ENCODE data around the gene TAS1R1. TPM values are rescaled to one million over a fixed set of nuclear protein-coding genes. Genes with fewer than 3 reads are reported as not detected.

The TAS1R1 gene
- total and polyA plus RNA-seq, 2 experiments from 2014 or later, result not detected

- in situ Hi-C loops (cut with MboI), result no loop called here
- 91 to 92% methylated on average over 11 of the region's 11 CpGs for WGBS, 2 experiments (ENCODE audit: low coverage in 1 of 2, low lambda C conversion rate in 2 of 2, missing lambda C conversion rate in 2 of 2)
- H3K79me2 ChIP-seq (ENCODE audit: insufficient read depth), result peaks cover 88% of the 10 kb centered on the region
Observed at GRCh38 chr1:6594977-6595740, 40.1 kb downstream of the TAS1R1 start.

DNA sequence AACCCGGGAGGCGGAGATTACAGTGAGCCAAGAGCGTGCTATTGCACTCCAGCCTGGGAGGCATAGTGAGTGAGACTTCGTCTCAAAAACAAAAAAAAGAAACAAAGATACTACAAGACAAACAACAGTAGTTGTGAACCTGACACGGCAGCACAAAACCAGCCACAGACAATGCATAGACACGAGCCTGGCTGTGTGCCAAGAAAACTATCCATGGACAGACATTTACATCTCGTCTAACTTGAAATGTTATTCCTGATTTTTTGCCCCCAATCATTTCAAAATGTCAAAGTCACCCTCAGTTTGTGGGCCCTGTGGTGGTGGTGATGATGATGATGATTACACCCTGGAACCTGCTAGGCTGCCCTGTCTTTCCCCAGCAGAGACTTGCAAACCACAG is 41.2 kb downstream of the TAS1R1 start:
- DNase-seq, result no peak
- H3K4me3 ChIP-seq, result no peak overlapping the region
- peaks cover 33% of the 10 kb centered on the region for H3K36me3 ChIP-seq (ENCODE audit: low read depth)
- 65 to 66% methylated on average over 7 of the region's 7 CpGs for WGBS, 2 experiments (ENCODE audit: low coverage in 1 of 2, low lambda C conversion rate in 2 of 2, missing lambda C conversion rate in 2 of 2)
- no peak overlapping the region for H2AFZ ChIP-seq
- no peak overlapping the region for H3K4me2 ChIP-seq (ENCODE audit: unreplicated experiment)
- no peak overlapping the region for H3K9ac ChIP-seq
- H3K4me1 ChIP-seq (ENCODE audit: insufficient read depth), result peaks cover 4% of the 10 kb centered on the region; the same call in 1 of the 2 replicates
- H3K27me3 ChIP-seq (replicated peaks; ENCODE audit: insufficient read depth), result no peaks in the 10 kb centered on the region
- no peak overlapping the region for H3K27ac ChIP-seq
- H3F3A ChIP-seq (ENCODE audit: insufficient read depth), result peaks cover 8% of the 10 kb centered on the region
- in situ Hi-C loops (cut with MboI), result no loop called here
- H3K9me2 ChIP-seq (ENCODE audit: insufficient read depth), result no peaks in the 10 kb centered on the region
- H3K9me3 ChIP-seq (ENCODE audit: low read depth), result no peaks in the 10 kb centered on the region
- H3K79me2 ChIP-seq (ENCODE audit: insufficient read depth), result peaks cover 98% of the 10 kb centered on the region
- TF ChIP-seq EZH2 (IDR thresholded peaks at IDR 0.05; ENCODE audit: insufficient read depth, poor library complexity, severe bottlenecking) (no peak), EZH2phosphoT487 (IDR thresholded peaks at IDR 0.05; ENCODE audit: insufficient read depth, low read depth) (no peak)
- no peaks in the 10 kb centered on the region; the same call in 1 of the 2 replicates for H4K20me1 ChIP-seq (ENCODE audit: insufficient read depth)

More at GRCh38 chr1:6594977-6595740, 40.1 kb downstream of the TAS1R1 start:
- peaks cover 4% of the 10 kb centered on the region; the same call in 1 of the 2 replicates for H3K4me1 ChIP-seq (ENCODE audit: insufficient read depth)
- no peak for DNase-seq
- no peak overlapping the region for H2AFZ ChIP-seq
- H3K27me3 ChIP-seq (replicated peaks; ENCODE audit: insufficient read depth), result no peaks in the 10 kb centered on the region
- H3K9ac ChIP-seq, result no peak overlapping the region
- no peak overlapping the region for H3K4me3 ChIP-seq
- TF ChIP-seq EZH2phosphoT487 (IDR thresholded peaks at IDR 0.05; ENCODE audit: insufficient read depth, low read depth) (no peak), EZH2 (IDR thresholded peaks at IDR 0.05; ENCODE audit: insufficient read depth, poor library complexity, severe bottlenecking) (no peak)
- no peaks in the 10 kb centered on the region for H3K9me2 ChIP-seq (ENCODE audit: insufficient read depth)
- H3K36me3 ChIP-seq (ENCODE audit: low read depth), result peaks cover 39% of the 10 kb centered on the region
- no peaks in the 10 kb centered on the region for H3K9me3 ChIP-seq (ENCODE audit: low read depth)
- H3F3A ChIP-seq (ENCODE audit: insufficient read depth), result peaks cover 9% of the 10 kb centered on the region
- H3K4me2 ChIP-seq (ENCODE audit: unreplicated experiment), result no peak overlapping the region
- no peaks in the 10 kb centered on the region; the same call in 1 of the 2 replicates for H4K20me1 ChIP-seq (ENCODE audit: insufficient read depth)
- H3K27ac ChIP-seq, result no peak overlapping the region

DNA sequence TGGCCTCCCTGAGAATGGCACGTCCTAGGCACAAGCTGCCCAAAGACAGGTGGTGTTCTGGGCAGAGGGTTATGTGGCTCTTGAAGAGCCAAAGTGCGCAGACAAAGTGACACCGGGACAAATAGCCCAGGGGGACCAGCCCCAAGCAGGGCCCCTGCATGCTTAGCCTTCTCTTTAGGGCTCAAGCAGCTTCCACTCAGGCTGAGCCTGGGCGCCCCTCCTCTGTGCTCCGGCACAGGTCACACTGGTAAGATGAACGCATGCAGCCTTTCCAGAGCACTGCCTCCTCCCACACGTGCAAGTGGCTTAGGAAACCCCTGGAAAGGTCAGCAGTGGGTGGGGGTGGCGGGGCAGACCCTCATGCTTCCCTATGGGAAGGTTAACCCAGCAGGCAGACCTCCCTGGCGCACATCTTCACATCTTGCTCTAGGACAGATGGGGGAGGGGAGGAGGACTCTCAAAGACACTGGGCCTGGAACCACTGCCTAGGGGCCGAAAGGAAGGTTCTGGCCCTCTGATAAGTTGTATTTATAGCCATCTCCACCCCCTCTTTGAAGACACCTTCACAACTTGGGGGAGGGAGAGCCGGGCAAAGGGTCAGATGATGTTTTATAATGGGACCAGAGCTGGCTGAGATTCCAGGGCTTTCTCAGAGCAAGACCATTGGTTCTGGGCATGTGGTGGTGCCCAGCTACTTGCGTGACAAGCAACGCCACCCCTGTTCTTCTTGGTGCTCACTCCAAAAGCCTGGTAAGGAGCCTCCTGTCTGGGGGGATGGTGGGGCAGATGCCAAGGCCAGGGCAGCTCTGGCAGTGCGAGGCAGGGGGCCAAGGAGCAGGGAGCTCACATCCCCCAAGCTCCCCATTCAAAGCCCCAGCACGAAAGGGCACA is 42.0 kb downstream of the TAS1R1 start:
- H3K4me3 ChIP-seq, result no peak overlapping the region
- H3K4me1 ChIP-seq (ENCODE audit: insufficient read depth), result peaks cover 4% of the 10 kb centered on the region; the same call in 1 of the 2 replicates
- H3K9me3 ChIP-seq (ENCODE audit: low read depth), result no peaks in the 10 kb centered on the region
- no peaks in the 10 kb centered on the region; the same call in 1 of the 2 replicates for H4K20me1 ChIP-seq (ENCODE audit: insufficient read depth)
- in situ Hi-C loops (cut with MboI), result no loop called here
- H2AFZ ChIP-seq, result no peak overlapping the region
- H3K79me2 ChIP-seq (ENCODE audit: insufficient read depth), result peaks cover 98% of the 10 kb centered on the region
- no peak overlapping the region for H3K9ac ChIP-seq
- no peak overlapping the region for H3K27ac ChIP-seq
- TF ChIP-seq EZH2 (IDR thresholded peaks at IDR 0.05; ENCODE audit: insufficient read depth, poor library complexity, severe bottlenecking) (no peak), EZH2phosphoT487 (IDR thresholded peaks at IDR 0.05; ENCODE audit: insufficient read depth, low read depth) (no peak)
- DNase-seq, result no peak
- no peaks in the 10 kb centered on the region for H3K27me3 ChIP-seq (replicated peaks; ENCODE audit: insufficient read depth)
- no peaks in the 10 kb centered on the region for H3K9me2 ChIP-seq (ENCODE audit: insufficient read depth)
- peaks cover 33% of the 10 kb centered on the region for H3K36me3 ChIP-seq (ENCODE audit: low read depth)
- no peak overlapping the region for H3K4me2 ChIP-seq (ENCODE audit: unreplicated experiment)
- H3F3A ChIP-seq (ENCODE audit: insufficient read depth), result peaks cover 8% of the 10 kb centered on the region
- 88 to 89% methylated on average over 12 to 15 of the region's 15 CpGs for WGBS, 2 experiments (ENCODE audit: low coverage in 1 of 2, low lambda C conversion rate in 2 of 2, missing lambda C conversion rate in 2 of 2)

DNA sequence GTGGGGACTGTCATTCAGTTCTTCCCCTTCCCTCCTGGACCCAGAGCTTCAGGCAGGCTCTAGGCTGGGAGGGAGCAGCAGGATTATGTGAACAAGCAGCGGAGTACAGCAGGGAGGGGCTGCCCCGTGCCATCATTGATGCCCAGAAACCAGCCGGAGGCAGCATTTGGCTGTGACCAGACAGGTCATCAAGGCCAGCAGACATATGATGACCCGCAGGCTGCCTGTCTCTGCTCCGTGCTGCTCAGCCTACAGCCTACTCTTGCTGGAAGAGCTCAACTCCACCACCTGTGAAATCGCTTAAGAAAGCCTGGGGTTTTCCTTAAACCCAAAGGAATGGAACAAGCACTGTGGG is 42.6 kb downstream of the TAS1R1 start:
- H3K4me2 ChIP-seq (ENCODE audit: unreplicated experiment), result no peak overlapping the region
- H3K9ac ChIP-seq, result no peak overlapping the region
- H3K9me2 ChIP-seq (ENCODE audit: insufficient read depth), result no peaks in the 10 kb centered on the region
- peaks cover 94% of the 10 kb centered on the region for H3K79me2 ChIP-seq (ENCODE audit: insufficient read depth)
- in situ Hi-C loops (cut with MboI), result no loop called here
- 84 to 91% methylated on average over 5 to 6 of the region's 6 CpGs for WGBS, 2 experiments (ENCODE audit: low coverage in 1 of 2, low lambda C conversion rate in 2 of 2, missing lambda C conversion rate in 2 of 2)
- H3K9me3 ChIP-seq (ENCODE audit: low read depth), result no peaks in the 10 kb centered on the region
- peaks cover 8% of the 10 kb centered on the region for H3F3A ChIP-seq (ENCODE audit: insufficient read depth)
- no peaks in the 10 kb centered on the region for H3K27me3 ChIP-seq (replicated peaks; ENCODE audit: insufficient read depth)
- H3K4me1 ChIP-seq (ENCODE audit: insufficient read depth), result peaks cover 4% of the 10 kb centered on the region; the same call in 1 of the 2 replicates
- TF ChIP-seq EZH2 (IDR thresholded peaks at IDR 0.05; ENCODE audit: insufficient read depth, poor library complexity, severe bottlenecking) (no peak), EZH2phosphoT487 (IDR thresholded peaks at IDR 0.05; ENCODE audit: insufficient read depth, low read depth) (no peak)
- no peak for DNase-seq
- H3K27ac ChIP-seq, result no peak overlapping the region
- H4K20me1 ChIP-seq (ENCODE audit: insufficient read depth), result no peaks in the 10 kb centered on the region; the same call in 1 of the 2 replicates
- no peak overlapping the region for H2AFZ ChIP-seq
- H3K4me3 ChIP-seq, result no peak overlapping the region
- H3K36me3 ChIP-seq (ENCODE audit: low read depth), result peaks cover 33% of the 10 kb centered on the region
